GM18505 (cell line): ENCODE results near the gene TSHZ3.

Experiments used
- ATAC-seq: cut with Tn5 transposase; IDR thresholded peaks from one replicate; pipeline ENCODE4 v1.9.1; 2021; ENCODE audit not compliant: unreplicated experiment
- POLR2A ChIP-seq: IDR thresholded peaks from 4 replicates; pipeline ENCODE4 v1.6.1; 2011; ENCODE audit warnings: borderline replicate concordance; ENCODE audit not compliant: insufficient read depth, insufficient read length; ENCODE audit errors: extremely low read depth

TSHZ3 gene

DNA sequence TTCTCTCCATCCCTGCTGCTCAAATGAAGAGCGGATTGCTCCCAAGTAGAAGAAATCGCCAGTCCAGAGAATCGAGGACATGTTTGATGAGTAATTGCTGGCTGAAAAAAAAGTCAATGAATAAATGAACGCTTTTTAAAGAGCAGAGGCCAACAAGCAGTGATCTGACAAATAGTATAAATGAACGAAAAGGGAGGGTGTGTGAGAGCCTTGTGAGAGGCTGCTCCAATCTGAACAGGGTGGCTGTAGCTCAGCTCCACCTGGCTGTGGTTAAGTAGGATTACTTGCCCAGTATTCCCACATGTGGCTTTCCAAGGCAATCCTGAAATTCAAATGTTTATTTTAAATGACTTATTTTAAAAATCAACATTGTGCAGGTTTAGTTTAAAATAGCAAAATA, 117.1 kb downstream of the TSHZ3 start:
- no peak for ATAC-seq
- TF ChIP-seq POLR2A = no peak

DNA sequence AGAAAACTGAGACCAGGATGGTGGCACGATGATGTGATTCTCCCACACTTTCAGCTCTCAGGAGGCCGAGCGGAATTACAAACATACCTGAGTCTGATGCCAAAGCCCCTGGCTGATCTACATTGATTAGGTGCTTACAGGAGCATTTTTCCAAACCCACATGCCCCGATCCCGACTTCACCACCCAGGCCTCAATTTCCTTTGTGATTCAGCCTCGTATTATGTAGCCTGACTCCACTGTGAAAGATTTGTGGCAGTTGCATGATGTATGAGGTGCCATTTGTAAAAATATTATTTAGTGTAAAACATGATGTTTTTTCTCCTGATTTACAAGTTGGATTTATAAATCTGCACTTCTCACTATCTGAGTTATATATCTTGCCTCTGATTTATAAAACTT, 118.0 kb downstream of the TSHZ3 start:
- no peak for TF ChIP-seq POLR2A
- no peak for ATAC-seq

DNA sequence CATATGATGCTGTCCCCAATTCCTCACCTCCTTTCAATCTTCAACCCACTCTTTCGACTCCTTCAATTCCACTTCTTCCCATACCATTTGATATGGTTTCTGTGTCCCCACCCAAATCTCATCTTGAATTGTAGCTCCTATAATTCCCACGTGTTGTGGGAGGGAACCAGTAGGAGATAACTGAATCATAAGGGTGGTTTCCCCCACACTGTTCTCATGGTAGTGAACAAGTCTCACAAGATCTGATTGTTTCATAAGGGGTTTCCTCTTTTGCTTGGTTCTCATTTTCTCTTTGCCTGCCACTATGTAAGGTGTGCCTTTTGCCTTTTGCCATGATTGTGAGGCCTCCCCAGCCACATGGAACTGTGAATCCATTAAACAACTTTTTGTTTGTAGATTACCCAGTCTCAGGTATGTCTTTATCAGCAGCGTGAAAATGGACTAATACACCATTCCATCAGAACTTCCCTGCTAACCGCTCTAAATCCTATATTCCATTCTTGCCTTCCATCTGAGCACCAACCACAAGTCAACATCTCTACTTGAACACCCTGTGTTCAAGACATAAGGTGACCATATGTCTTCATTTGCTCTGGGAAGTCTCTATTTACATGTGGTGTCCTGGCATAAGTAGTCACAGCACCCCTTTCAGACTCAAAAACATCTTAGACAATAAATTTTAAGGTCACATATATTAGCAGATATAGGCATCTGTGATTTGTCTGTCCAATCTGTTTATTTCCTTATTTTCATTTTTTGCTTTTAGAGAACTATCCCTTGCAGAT, 122.9 kb downstream of the TSHZ3 start:
- TF ChIP-seq POLR2A = no peak
- no peak for ATAC-seq
